HepG2 (cell line): ENCODE data around the gene NEK6. TPM values are rescaled to one million over a fixed set of nuclear protein-coding genes. Genes with fewer than 3 reads are reported as not detected.

Source experiments
- BRF2 ChIP-seq: sonication (generic); formaldehyde crosslinking; IDR thresholded peaks from 2 replicates; pipeline ENCODE4 v1.8.1; 2022; ENCODE audit warnings: mild to moderate bottlenecking, missing genetic modification reagents
- CHD2 ChIP-seq: IDR thresholded peaks from 2 replicates; pipeline ENCODE4 v1.6.1; 2011; ENCODE audit warnings: low read depth, low read length, improper control_type of control experiment
- DMAP1 ChIP-seq: IDR thresholded peaks from 2 replicates; pipeline ENCODE4 v1.6.1; 2016
- EED ChIP-seq: sonication (generic); formaldehyde crosslinking; IDR thresholded peaks from 2 replicates; pipeline ENCODE4 v1.5.0; 2020; ENCODE audit warnings: mild to moderate bottlenecking, missing genetic modification reagents
- EZH2 ChIP-seq: conservative IDR thresholded peaks from 2 replicates; pipeline ENCODE4 v1.6.1; 2012; ENCODE audit warnings: mild to moderate bottlenecking, low read depth, low read length, moderate library complexity
- JDP2 ChIP-seq: sonication (generic); formaldehyde crosslinking; IDR thresholded peaks from 2 replicates; pipeline ENCODE4 v1.8.1; 2022; ENCODE audit warnings: missing genetic modification reagents, borderline replicate concordance
- KDM2A ChIP-seq: sonication (generic); formaldehyde crosslinking; IDR thresholded peaks from 2 replicates; pipeline ENCODE4 v1.4.0; 2020; ENCODE audit warnings: low read depth, missing genetic modification reagents, borderline replicate concordance
- MAFK ChIP-seq, 2 experiments: IDR thresholded peaks in 1 of 2; conservative IDR thresholded peaks in 1 of 2; 2 replicates each; pipeline ENCODE4 v1.6.1; 2011; ENCODE audit warnings: improper control_type of control experiment in 2 of 2, low read length in 2 of 2
- PHF21A ChIP-seq: sonication (generic); formaldehyde crosslinking; IDR thresholded peaks from 2 replicates; pipeline ENCODE4 v1.5.0; 2020; ENCODE audit warnings: mild to moderate bottlenecking, missing genetic modification reagents
- PITX1 ChIP-seq: sonication (generic); formaldehyde crosslinking; IDR thresholded peaks from 2 replicates; pipeline ENCODE4 v1.5.1; 2020; ENCODE audit warnings: mild to moderate bottlenecking, missing genetic modification reagents
- RBM39 ChIP-seq: fragments of 200-400 bp; formaldehyde crosslinking; IDR thresholded peaks from one replicate; pipeline ENCODE4 v1.6.1; 2018; ENCODE audit warnings: antibody characterized with exemption, mild to moderate bottlenecking, low read depth, low read length; ENCODE audit not compliant: poor library complexity, severe bottlenecking
- TAF1 ChIP-seq: sonication (generic); formaldehyde crosslinking; IDR thresholded peaks from 2 replicates; pipeline ENCODE4 v1.4.0; 2020; ENCODE audit warnings: missing genetic modification reagents
- TARDBP ChIP-seq: sonication (generic); formaldehyde crosslinking; IDR thresholded peaks from 2 replicates; pipeline ENCODE4 v1.8.0; 2022; ENCODE audit warnings: mild to moderate bottlenecking, missing genetic modification reagents
- TFE3 ChIP-seq: IDR thresholded peaks from 2 replicates; pipeline ENCODE4 v1.6.1; 2016
- YY1 ChIP-seq: IDR thresholded peaks from 2 replicates; pipeline ENCODE4 v1.6.1; 2011; ENCODE audit warnings: low read length, low read depth, moderate library complexity, mild to moderate bottlenecking; ENCODE audit not compliant: insufficient read depth, insufficient replicate concordance
- ZFP36L1 ChIP-seq: sonication (generic); formaldehyde crosslinking; IDR thresholded peaks from 2 replicates; pipeline ENCODE4 v1.8.0; 2022; ENCODE audit warnings: mild to moderate bottlenecking, missing genetic modification reagents, moderate library complexity
- ZNF224 ChIP-seq: sonication (generic); formaldehyde crosslinking; IDR thresholded peaks from 2 replicates; pipeline ENCODE4 v1.5.0; 2020; ENCODE audit warnings: mild to moderate bottlenecking, missing genetic modification reagents
- ZNF292 ChIP-seq: sonication (generic); formaldehyde crosslinking; IDR thresholded peaks from 2 replicates; pipeline ENCODE4 v1.8.1; 2022; ENCODE audit warnings: mild to moderate bottlenecking, low read depth, missing genetic modification reagents, borderline replicate concordance
- ZNF335 ChIP-seq: sonication (generic); formaldehyde crosslinking; IDR thresholded peaks from 2 replicates; pipeline ENCODE4 v1.4.0; 2020; ENCODE audit warnings: missing genetic modification reagents
- ZNF441 ChIP-seq: sonication (generic); formaldehyde crosslinking; IDR thresholded peaks from 2 replicates; pipeline ENCODE4 v1.7.0; 2021; ENCODE audit warnings: missing genetic modification reagents, borderline replicate concordance
- ZNF550 ChIP-seq: sonication (generic); formaldehyde crosslinking; IDR thresholded peaks from 2 replicates; pipeline ENCODE4 v1.4.0; 2020; ENCODE audit warnings: mild to moderate bottlenecking, missing genetic modification reagents, borderline replicate concordance
- ZNF574 ChIP-seq: sonication (generic); formaldehyde crosslinking; IDR thresholded peaks from 2 replicates; pipeline ENCODE4 v1.4.0; 2020; ENCODE audit warnings: missing genetic modification reagents
- ZNF7 ChIP-seq: IDR thresholded peaks from 2 replicates; pipeline ENCODE4 v1.6.1; 2016; ENCODE audit warnings: missing biosample characterization, missing genetic modification reagents
- ZNF781 ChIP-seq: sonication (generic); formaldehyde crosslinking; IDR thresholded peaks from 2 replicates; pipeline ENCODE4 v1.5.1; 2020; ENCODE audit warnings: borderline replicate concordance, mild to moderate bottlenecking, missing genetic modification reagents; ENCODE audit errors: not compliant biosample characterization
- ZSCAN9 ChIP-seq: IDR thresholded peaks from 2 replicates; pipeline ENCODE4 v1.6.1; 2016; ENCODE audit warnings: borderline replicate concordance
- polyA plus RNA-seq, 8 experiments: library from polyadenylated mRNA; depleted of rRNA in 3 of 8; stranded (reverse) in 7 of 8; unstranded in 1 of 8; fragments of >200 nt; fragmentation: Illumina TruSeq in 4 of 8; extraction: Trizol in 4 of 8; gene quantifications; 2 replicates each; pipeline versions ENCODE4 v1.2.1 to v1.2.3, GENCODE V29; 2011 to 2016; ENCODE audit warnings: low read depth in 4 of 8, missing spikeins in 1 of 8, mixed read lengths in 1 of 8; ENCODE audit not compliant: insufficient read depth in 1 of 8
- total RNA-seq, 5 experiments: library from RNA; depleted of rRNA; stranded (reverse); fragments of >200 nt; fragmentation: Illumina TruSeq; extraction: Trizol; gene quantifications; 2 replicates each; pipeline ENCODE4 v1.2.3, GENCODE V29; 2016; ENCODE audit warnings: low read depth in 1 of 5

The NEK6 gene
- total and polyA plus RNA-seq, 2 of the 13 experiments (the other 11 are each of a cell fraction or from before 2014, with no cell fraction given) = 30.4 to 119 TPM

GRCh38 chr9:124282442-124283227 is 24.9 kb downstream of the NEK6 start (continued):
- no peak; the same call in 1 of the 2 replicates for TF ChIP-seq TFE3 (CRISPR knock-in tag)
- peak; percentile 25; the same call in 1 of the 2 replicates for TF ChIP-seq PITX1 (CRISPR knock-in tag)
- TF ChIP-seq ZNF550 (CRISPR knock-in tag) = no peak
- no peak for TF ChIP-seq ZFP36L1 (CRISPR knock-in tag)
- peak; percentile 61; the same call in 1 of the 2 replicates for TF ChIP-seq KDM2A (CRISPR knock-in tag)
- no peak for TF ChIP-seq MAFK (conservative IDR thresholded peaks at IDR 0.05 in 1 of 2, IDR thresholded peaks at IDR 0.05 in 1 of 2; ENCODE audit: low read length in 2 of 2)
- TF ChIP-seq DMAP1 (CRISPR knock-in tag) = 0 out of 2 replicates have a peak, but pooled peaks have one; percentile 28
- TF ChIP-seq ZNF335 (CRISPR knock-in tag) = no peak
- TF ChIP-seq PHF21A = peak; percentile 92
- TF ChIP-seq ZNF7 = no peak
- no peak for TF ChIP-seq ZNF224
- no peak for TF ChIP-seq TAF1 (CRISPR knock-in tag)
- peak; percentile 26; the same call in 1 of the 2 replicates for TF ChIP-seq ZNF292
- no peak for TF ChIP-seq ZNF781 (CRISPR knock-in tag)
- no peak for TF ChIP-seq RBM39
- TF ChIP-seq TARDBP (CRISPR knock-in tag) = peak; percentile 59; the same call in 1 of the 2 replicates
- peak; percentile 36; the same call in 1 of the 2 replicates for TF ChIP-seq ZNF574 (CRISPR knock-in tag)
- TF ChIP-seq CHD2 = no peak
- no peak for TF ChIP-seq ZSCAN9 (CRISPR knock-in tag)
- no peak for TF ChIP-seq BRF2 (CRISPR knock-in tag)
- TF ChIP-seq JDP2 (CRISPR knock-in tag) = no peak
- no peak for TF ChIP-seq EED (CRISPR knock-in tag)
- TF ChIP-seq YY1 = peak; percentile 74
- no peak for TF ChIP-seq ZNF441
- TF ChIP-seq EZH2 = no peak
